Ishikawa (cell line): ENCODE results near the gene PYGL.

Experiments used
- RAD21 ChIP-seq: IDR thresholded peaks from 2 replicates; pipeline ENCODE4 v1.6.1; 2012; ENCODE audit warnings: low read depth
- TAF1 ChIP-seq: IDR thresholded peaks from 2 replicates; pipeline ENCODE4 v1.6.1; 2012; ENCODE audit warnings: low read depth, mild to moderate bottlenecking
- ZBTB7A ChIP-seq: IDR thresholded peaks from 2 replicates; pipeline ENCODE4 v1.6.1; 2012; ENCODE audit warnings: low read depth

DNA sequence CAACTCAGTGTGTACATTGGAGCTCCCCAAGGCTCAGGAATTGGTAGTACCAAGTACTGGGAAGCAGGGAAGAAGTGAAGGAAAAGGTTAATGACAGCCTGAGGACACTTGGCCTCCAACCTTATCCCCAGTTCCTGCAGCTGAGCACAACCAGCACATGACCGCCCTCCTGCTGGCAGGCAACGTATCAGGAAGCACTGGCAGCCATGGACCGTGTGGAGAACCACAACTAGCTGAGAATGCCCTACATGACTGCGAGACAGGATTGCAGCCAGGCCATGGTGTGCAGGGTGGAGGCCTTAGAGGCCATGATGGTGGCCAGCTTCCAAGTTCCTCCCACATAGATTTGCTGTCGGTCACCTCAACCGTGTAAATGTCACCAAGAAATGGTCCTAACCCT is 26.8 kb downstream of the PYGL start:
- TF ChIP-seq RAD21 (no peak), TAF1 (no peak), ZBTB7A (no peak)
